Ovary (tissue), 9 donors: ENCODE data around the gene DPEP3. TPM values are rescaled to one million over a fixed set of nuclear protein-coding genes. Genes with fewer than 3 reads are reported as not detected.

Experiments used
- DNase-seq, 5 donors: peaks; one replicate each; pipeline ENCODE4 v3.0.0-alpha.2; 2019 to 2020
- H3K27ac ChIP-seq, 2 donors: fragments of 200-600 bp; one replicate each; pipeline versions ENCODE4 v1.5.1 to v1.8.0; 2019 to 2022
- H3K27me3 ChIP-seq: fragments of 200-600 bp; one replicate; pipeline ENCODE4 v1.8.0; 2022
- H3K36me3 ChIP-seq: fragments of 200-600 bp; sonication (generic); one replicate; pipeline ENCODE4 v1.5.1; 2019
- H3K4me1 ChIP-seq: one replicate; pipeline ENCODE4 v1.8.1; 2013; ENCODE audit warnings: mild to moderate bottlenecking, moderate library complexity; ENCODE audit not compliant: insufficient read depth
- H3K4me3 ChIP-seq: fragments of 200-600 bp; sonication (generic); one replicate; pipeline ENCODE4 v1.5.1; 2017
- H3K9me3 ChIP-seq, 2 donors: fragments of 200-600 bp in 1 of 2; sonication (generic) in 1 of 2; one replicate each; pipeline versions ENCODE4 v1.5.1 to v1.8.1; 2013 to 2019; ENCODE audit warnings: mild to moderate bottlenecking in 1 of 2, moderate library complexity in 1 of 2
- EP300 ChIP-seq: sonication (generic); formaldehyde crosslinking; IDR thresholded peaks from one replicate; pipeline ENCODE4 v1.6.1; 2017; ENCODE audit warnings: antibody characterized with exemption
- POLR2A ChIP-seq: fragments of 450-650 bp; IDR thresholded peaks from one replicate; pipeline ENCODE4 v1.6.1; 2017; ENCODE audit warnings: antibody characterized with exemption, mild to moderate bottlenecking, moderate library complexity
- WGBS, 3 donors: extraction: QIAGEN DNeasy Blood & Tissue Kit in 1 of 3; methylation state at CpG; one replicate each; pipeline versions ENCODE4 v1.1.5 to v1.1.7; 2013 to 2017; 5-methylcytosine and 5-hydroxymethylcytosine counted together
- intact Hi-C, 4 donors: fragments of 100-400 bp; cut with DNase I; formaldehyde crosslinking; loops; one replicate each; pipeline versions ENCODE4 v1.11.0 to v1.15.1; 2022 to 2023
- polyA plus RNA-seq, 2 donors: library from polyadenylated mRNA; stranded (reverse); fragments of 200-250 nt in 1 of 2; fragments of 350-450 nt in 1 of 2; fragmentation: Illumina TruSeq in 1 of 2; extraction: RNeasy Lipid Tissue Mini Kit (QIAGEN cat#74804) in 1 of 2; gene quantifications; one replicate each; pipeline ENCODE4 v1.2.3, GENCODE V29; 2013 to 2014
- total RNA-seq, 7 donors: library from RNA; depleted of rRNA in 2 of 7; stranded (reverse); fragments of >200 nt in 2 of 7; fragmentation: NEBNext Ultra II Directional in 3 of 7; extraction: Animal tissue kit (Norgen Biotek cat#: 25700) in 3 of 7; gene quantifications; one replicate each; pipeline versions ENCODE4 v1.1.0 to v1.2.4, GENCODE V29; 2016 to 2023
- TF ChIP-seq, protein P1 (sequence below), 3 donors: fragments of 450-650 bp in 2 of 3; fragments of 200-600 bp in 1 of 3; IDR thresholded peaks; one replicate each; pipeline versions ENCODE4 v1.5.1 to v1.8.0; 2016 to 2022; ENCODE audit warnings: antibody characterized with exemption in 3 of 3, mild to moderate bottlenecking in 1 of 3
- donor health status: DM: no; HTN: no; CAD: no; lungs with moderate emphysema.
- donor health status: DM: no; HTN: no; CAD: no.
- donor health status: Bipolar disorder and iron deficiency.
- donor health status: DM: yes; HTN: yes; CAD: no.
- donor health status: DM: no; HTN: no; CAD: no.
- donor health status: DM: yes; HTN: yes; CAD: no.

The DPEP3 gene
- total and polyA plus RNA-seq, 9 donors = 0.05 to 0.23 TPM; not detected in 7

DNA sequence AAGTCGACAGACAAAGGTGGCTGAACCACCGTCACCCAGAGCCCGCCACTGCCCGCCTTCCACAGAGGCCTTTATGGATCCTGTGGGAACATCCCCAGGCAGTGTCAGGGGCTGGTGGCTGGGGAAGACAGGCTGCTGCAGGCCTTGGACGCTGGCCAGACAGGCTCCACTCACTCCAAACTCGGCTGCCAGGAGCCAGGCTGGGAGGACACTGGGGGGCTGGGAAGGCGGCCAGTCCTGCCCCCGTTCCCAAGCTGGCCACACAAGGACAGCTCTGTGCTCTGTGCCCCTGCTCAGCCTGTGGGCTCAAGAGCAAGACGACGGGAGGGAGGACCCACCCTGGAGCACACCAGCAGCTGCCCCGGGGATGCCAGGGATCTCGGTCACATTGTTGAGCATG lies 28.8 kb downstream of the DPEP3 start:
- no peaks in the 10 kb centered on the region for H3K36me3 ChIP-seq
- H3K27ac ChIP-seq = no peak overlapping the region
- TF ChIP-seq POLR2A (no peak), EP300 (no peak)
- TF ChIP-seq, protein P1, sequence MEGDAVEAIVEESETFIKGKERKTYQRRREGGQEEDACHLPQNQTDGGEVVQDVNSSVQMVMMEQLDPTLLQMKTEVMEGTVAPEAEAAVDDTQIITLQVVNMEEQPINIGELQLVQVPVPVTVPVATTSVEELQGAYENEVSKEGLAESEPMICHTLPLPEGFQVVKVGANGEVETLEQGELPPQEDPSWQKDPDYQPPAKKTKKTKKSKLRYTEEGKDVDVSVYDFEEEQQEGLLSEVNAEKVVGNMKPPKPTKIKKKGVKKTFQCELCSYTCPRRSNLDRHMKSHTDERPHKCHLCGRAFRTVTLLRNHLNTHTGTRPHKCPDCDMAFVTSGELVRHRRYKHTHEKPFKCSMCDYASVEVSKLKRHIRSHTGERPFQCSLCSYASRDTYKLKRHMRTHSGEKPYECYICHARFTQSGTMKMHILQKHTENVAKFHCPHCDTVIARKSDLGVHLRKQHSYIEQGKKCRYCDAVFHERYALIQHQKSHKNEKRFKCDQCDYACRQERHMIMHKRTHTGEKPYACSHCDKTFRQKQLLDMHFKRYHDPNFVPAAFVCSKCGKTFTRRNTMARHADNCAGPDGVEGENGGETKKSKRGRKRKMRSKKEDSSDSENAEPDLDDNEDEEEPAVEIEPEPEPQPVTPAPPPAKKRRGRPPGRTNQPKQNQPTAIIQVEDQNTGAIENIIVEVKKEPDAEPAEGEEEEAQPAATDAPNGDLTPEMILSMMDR (IDR thresholded peaks at IDR 0.05) = no peak
- H3K4me3 ChIP-seq = no peak overlapping the region
- DNase-seq = no peak
- no peaks in the 10 kb centered on the region for H3K27me3 ChIP-seq
- 56 to 61% (median 59%) methylated on average over 10 to 12 of the region's 12 CpGs for WGBS, 3 donors
- intact Hi-C loops = no loop called here
- H3K4me1 ChIP-seq = no peaks in the 10 kb centered on the region
- no peaks in the 10 kb centered on the region for H3K9me3 ChIP-seq

DNA sequence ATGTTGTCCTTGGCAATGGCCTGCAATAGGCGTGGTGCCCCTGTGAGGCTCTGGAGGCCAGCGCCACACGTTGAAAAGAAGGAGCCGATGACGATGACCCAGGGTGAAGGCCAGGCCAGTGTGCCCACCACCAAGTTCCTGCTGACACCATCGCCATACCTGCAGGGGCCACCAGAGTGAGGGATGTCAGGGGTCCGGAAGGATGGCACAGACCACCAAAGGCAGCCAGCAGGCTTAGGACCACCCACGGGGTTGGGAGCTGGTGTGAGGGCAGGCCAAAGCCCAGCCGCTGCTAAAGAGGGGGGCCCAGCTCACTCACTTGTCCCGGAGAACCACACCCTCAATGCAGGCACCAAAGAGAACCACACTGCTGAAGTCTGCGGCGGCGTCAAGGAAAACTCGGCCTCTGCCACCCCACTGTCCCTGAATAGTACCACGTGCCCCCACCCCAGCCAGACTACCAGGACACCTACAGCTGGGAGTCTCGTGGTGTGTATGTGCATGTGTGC lies 29.9 kb downstream of the DPEP3 start:
- TF ChIP-seq POLR2A = no peak
- TF ChIP-seq, protein P1 (IDR thresholded peaks at IDR 0.05) = no peak
- no peak for TF ChIP-seq EP300
- intact Hi-C loops = no loop called here
- H3K36me3 ChIP-seq = no peaks in the 10 kb centered on the region
- 78 to 84% (median 83%) methylated on average over 16 of the region's 16 CpGs for WGBS, 3 donors
- H3K27me3 ChIP-seq = no peaks in the 10 kb centered on the region
- H3K9me3 ChIP-seq = no peaks in the 10 kb centered on the region
- H3K4me1 ChIP-seq = no peaks in the 10 kb centered on the region
- H3K27ac ChIP-seq = no peak overlapping the region
- no peak overlapping the region for H3K4me3 ChIP-seq
- DNase-seq = no peak

DNA sequence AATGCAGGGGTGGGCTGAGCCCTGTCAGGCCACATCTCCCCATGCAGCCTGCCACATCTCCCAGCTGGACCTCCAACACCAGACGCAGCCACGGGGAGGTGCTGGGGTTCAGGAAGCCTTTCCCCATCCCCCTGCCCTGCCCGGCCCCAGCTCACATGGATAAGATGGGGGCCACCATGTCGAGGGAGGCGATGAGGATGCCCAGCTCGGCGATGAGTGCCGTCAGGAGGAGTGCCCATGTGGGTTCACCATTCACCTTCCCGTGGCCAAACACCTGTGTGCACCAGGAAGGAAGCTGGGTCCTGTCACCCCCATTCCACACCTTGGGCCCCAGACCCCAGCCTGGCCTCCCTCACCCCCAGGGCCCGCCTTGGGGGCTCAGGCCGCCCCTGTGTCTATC lies 30.7 kb downstream of the DPEP3 start:
- peak in 1 of 5 donors; percentile 16 for DNase-seq
- 87 to 89% (median 88%) methylated on average over 9 to 11 of the region's 11 CpGs for WGBS, 3 donors
- Histone ChIP-seq H3K4me3 (no peak overlapping the region), H3K27ac (no peak overlapping the region), H3K4me1 (peaks cover 3% of the 10 kb centered on the region), H3K36me3 (no peaks in the 10 kb centered on the region), H3K27me3 (no peaks in the 10 kb centered on the region), H3K9me3 (no peaks in the 10 kb centered on the region)
- no peak for TF ChIP-seq EP300
- TF ChIP-seq POLR2A = no peak
- TF ChIP-seq, protein P1 (IDR thresholded peaks at IDR 0.05) = no peak
- intact Hi-C loops = no loop called here

DNA sequence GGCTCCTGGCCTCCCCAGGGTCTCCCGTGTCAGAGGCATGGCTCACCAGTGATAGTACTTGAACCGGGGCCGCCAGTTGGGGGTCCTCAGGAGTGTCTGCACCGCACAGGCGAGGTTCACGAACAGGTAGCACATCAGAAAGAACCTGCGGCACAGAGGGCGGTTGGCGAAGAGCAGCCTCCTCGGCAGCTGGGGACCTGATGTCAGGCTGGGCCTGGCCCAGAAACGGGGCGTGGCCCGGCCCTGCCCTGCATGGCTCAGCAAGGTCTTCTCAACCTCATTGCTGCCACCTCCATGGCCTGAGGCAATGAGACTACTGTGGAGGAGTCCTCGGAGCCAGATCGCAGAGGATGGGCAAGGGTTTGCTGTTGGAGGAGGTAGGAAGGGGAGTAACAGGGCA lies 32.3 kb downstream of the DPEP3 start:
- Histone ChIP-seq H3K9me3 (no peaks in the 10 kb centered on the region), H3K27ac (no peak overlapping the region), H3K4me1 (peaks cover 18% of the 10 kb centered on the region), H3K36me3 (no peaks in the 10 kb centered on the region), H3K27me3 (no peaks in the 10 kb centered on the region), H3K4me3 (no peak overlapping the region)
- intact Hi-C loops = no loop called here
- 92 to 94% (median 92%) methylated on average over 15 of the region's 15 CpGs for WGBS, 3 donors
- DNase-seq = no peak
- TF ChIP-seq POLR2A = no peak
- no peak for TF ChIP-seq EP300
- TF ChIP-seq, protein P1 (IDR thresholded peaks at IDR 0.05) = no peak
